Activated T-cell treated with anti-CD3 and anti-CD28 coated beads, Interleukin-2, amount 50 U/mL, for 1 hour (primary cell): Measurements from ENCODE around the gene CRYBA1.
"Not testable (repeated sequence)": the region's sequence is repeated elsewhere in the genome, so short reads cannot be mapped to it uniquely, and the experiment has no call there.

Experiments used
- DNase-seq: peaks from one replicate; pipeline ENCODE4 v3.0.0-alpha.2; 2020

Gene CRYBA1

GRCh38 chr17:29238133-29238850 is 8.4 kb upstream of the CRYBA1 start:
- DNase-seq: no peak

- DNase-seq: no peak
These were observed 6.2 kb upstream of the CRYBA1 start for GRCh38 chr17:29240477-29240876.

- DNase-seq: no peak
These were observed 5.4 kb upstream of the CRYBA1 start for GRCh38 chr17:29240968-29241963.

GRCh38 chr17:29242051-29242450 is 4.6 kb upstream of the CRYBA1 start:
- DNase-seq: no peak

- DNase-seq: no peak
These were observed 3.9 kb upstream of the CRYBA1 start for GRCh38 chr17:29242790-29243189.

- DNase-seq: no peak
These were observed 2.9 kb upstream of the CRYBA1 start for GRCh38 chr17:29243792-29244191.

- DNase-seq: no peak
These were observed 1.3 kb upstream of the CRYBA1 start for GRCh38 chr17:29245401-29245800.

GRCh38 chr17:29247219-29247618 is 560 bp downstream of the CRYBA1 start:
- no peak for DNase-seq

GRCh38 chr17:29248845-29249244 is 2.2 kb downstream of the CRYBA1 start:
- no peak for DNase-seq

- DNase-seq: no peak
These were observed 4.0 kb downstream of the CRYBA1 start for GRCh38 chr17:29250666-29251065.

GRCh38 chr17:29251184-29251583 is 4.5 kb downstream of the CRYBA1 start:
- DNase-seq: no peak

- no peak for DNase-seq
These were observed 5.6 kb downstream of the CRYBA1 start for GRCh38 chr17:29252101-29252791.

GRCh38 chr17:29253037-29253436 is 6.4 kb downstream of the CRYBA1 start:
- no peak for DNase-seq

GRCh38 chr17:29255926-29256522 is 9.4 kb downstream of the CRYBA1 start:
- no peak for DNase-seq

GRCh38 chr17:29256735-29257466 is 10.2 kb downstream of the CRYBA1 start:
- DNase-seq: no peak

GRCh38 chr17:29257756-29258155 is 11.1 kb downstream of the CRYBA1 start:
- no peak for DNase-seq

- DNase-seq: no peak
These were observed 17.3 kb downstream of the CRYBA1 start for GRCh38 chr17:29263916-29264315.

GRCh38 chr17:29271980-29272379 is 25.3 kb downstream of the CRYBA1 start:
- not testable (repeated sequence) for DNase-seq

GRCh38 chr17:29273924-29274323 is 27.3 kb downstream of the CRYBA1 start:
- no peak for DNase-seq

- no peak for DNase-seq
These were observed 32.0 kb downstream of the CRYBA1 start for GRCh38 chr17:29278692-29279091.

GRCh38 chr17:29279397-29280070 is 32.9 kb downstream of the CRYBA1 start:
- DNase-seq: no peak

GRCh38 chr17:29283496-29283895 is 36.8 kb downstream of the CRYBA1 start:
- no peak for DNase-seq
